DOHH2 (cell line): ENCODE measurements around the gene LYRM4.

ENCODE experiments used
- CTCF ChIP-seq: fragments of 200-600 bp; sonication (generic); IDR thresholded peaks from one replicate; pipeline ENCODE4 v1.5.1; 2014; ENCODE audit warnings: antibody characterized with exemption, mild to moderate bottlenecking, low read depth, low read length; ENCODE audit not compliant: poor library complexity, severe bottlenecking
- EZH2phosphoT487 ChIP-seq: fragments of 200-600 bp; sonication (generic); IDR thresholded peaks from 2 replicates; pipeline ENCODE4 v1.6.1; 2017; ENCODE audit warnings: borderline replicate concordance, mild to moderate bottlenecking, antibody characterized with exemption, low read length, moderate library complexity, mixed read lengths

DNA sequence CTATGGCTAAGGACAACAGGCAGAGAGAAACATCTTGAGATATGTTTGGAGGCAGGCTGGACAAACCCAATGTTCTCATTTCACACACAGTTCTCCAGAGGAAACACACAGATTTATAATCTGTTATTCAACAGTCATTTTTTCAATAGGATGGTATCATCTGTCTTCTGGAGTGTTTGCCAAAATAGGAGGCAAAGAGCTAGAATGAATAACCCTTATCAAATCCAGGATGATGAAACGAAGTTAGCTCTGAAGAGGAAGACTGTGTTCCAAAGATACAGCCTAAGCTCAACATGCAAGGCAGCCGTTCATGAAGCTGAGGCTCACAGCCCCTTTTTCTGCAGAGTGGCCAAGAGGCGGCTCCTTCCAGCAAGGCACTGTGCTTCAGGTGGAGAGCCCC is 104.8 kb downstream of the LYRM4 start:
- TF ChIP-seq CTCF (no peak), EZH2phosphoT487 (no peak)
